ENCODE measurements around the gene MEF2A. TPM values are rescaled to one million over a fixed set of nuclear protein-coding genes. Genes with fewer than 3 reads are reported as not detected.
A peak's percentile ranks its signal among the peaks of the same experiment; 100 is the strongest.
"Not testable (repeated sequence)": the region's sequence is repeated elsewhere in the genome, so short reads cannot be mapped to it uniquely, and the experiment has no call there.

Gene MEF2A
- total RNA-seq, 2 experiments from 2014 or later, result 24.5 to 27.0 TPM

GRCh38 chr15:99735868-99736267 is 170.1 kb downstream of the MEF2A start:
- Mint-ChIP-seq H3K27ac (no peak overlapping the region), H3K27me3 (no peaks in the 10 kb centered on the region), H3K9me3 (no peaks in the 10 kb centered on the region), H3K4me3 (no peak overlapping the region), H3K36me3 (ENCODE audit: low read depth) (peaks cover 10% of the 10 kb centered on the region), H3K4me1 (peaks cover 32% of the 10 kb centered on the region)
- DNase-seq, result no peak
- ChIA-PET CTCF (no interaction called here), POLR2A (no interaction called here)

- DNase-seq, result no peak
- no peaks in the 10 kb centered on the region for H3K27me3 Mint-ChIP-seq
- H3K27ac Mint-ChIP-seq, result no peak overlapping the region
- ChIA-PET CTCF (no interaction called here), POLR2A (no interaction called here)
- H3K4me3 Mint-ChIP-seq, result no peak overlapping the region
- H3K4me1 Mint-ChIP-seq, result peaks cover 25% of the 10 kb centered on the region
- peaks cover 6% of the 10 kb centered on the region for H3K36me3 Mint-ChIP-seq (ENCODE audit: low read depth)
- no peaks in the 10 kb centered on the region for H3K9me3 Mint-ChIP-seq
Measured at GRCh38 chr15:99736702-99737101, 170.9 kb downstream of the MEF2A start.

- no peak overlapping the region for H3K4me3 Mint-ChIP-seq
- CTCF ChIA-PET, result interaction anchor here (1.3 to 1.4 kb wide), 2 partner anchors 19 to 22 kb away, joined by 3 read pairs; no protein-coding TSS in a partner anchor
- POLR2A ChIA-PET, result no interaction called here
- H3K27ac Mint-ChIP-seq, result no peak overlapping the region
- H3K4me1 Mint-ChIP-seq, result peaks cover 17% of the 10 kb centered on the region
- H3K27me3 Mint-ChIP-seq, result no peaks in the 10 kb centered on the region
- DNase-seq, result no peak
- H3K36me3 Mint-ChIP-seq (ENCODE audit: low read depth), result peaks cover 2% of the 10 kb centered on the region
- H3K9me3 Mint-ChIP-seq, result no peaks in the 10 kb centered on the region
Measured at GRCh38 chr15:99738021-99738847, 172.4 kb downstream of the MEF2A start.

- CTCF ChIA-PET, result no interaction called here
- no peak for DNase-seq
Measured at GRCh38 chr15:99741835-99742234, 176.1 kb downstream of the MEF2A start.

GRCh38 chr15:99744142-99744541 is 178.4 kb downstream of the MEF2A start:
- ChIA-PET POLR2A (no interaction called here), CTCF (no interaction called here)
- H3K4me1 Mint-ChIP-seq, result no peaks in the 10 kb centered on the region
- H3K4me3 Mint-ChIP-seq, result no peak overlapping the region
- DNase-seq, result no peak
- H3K9me3 Mint-ChIP-seq, result no peaks in the 10 kb centered on the region
- no peaks in the 10 kb centered on the region for H3K27me3 Mint-ChIP-seq
- no peak overlapping the region for H3K27ac Mint-ChIP-seq
- no peaks in the 10 kb centered on the region for H3K36me3 Mint-ChIP-seq (ENCODE audit: low read depth)

More at GRCh38 chr15:99741835-99742234, 176.1 kb downstream of the MEF2A start:
- Mint-ChIP-seq H3K9me3 (no peaks in the 10 kb centered on the region), H3K27ac (no peak overlapping the region), H3K27me3 (no peaks in the 10 kb centered on the region), H3K36me3 (ENCODE audit: low read depth) (no peaks in the 10 kb centered on the region), H3K4me3 (no peak overlapping the region), H3K4me1 (peaks cover 5% of the 10 kb centered on the region)
- POLR2A ChIA-PET, result no interaction called here

DNA sequence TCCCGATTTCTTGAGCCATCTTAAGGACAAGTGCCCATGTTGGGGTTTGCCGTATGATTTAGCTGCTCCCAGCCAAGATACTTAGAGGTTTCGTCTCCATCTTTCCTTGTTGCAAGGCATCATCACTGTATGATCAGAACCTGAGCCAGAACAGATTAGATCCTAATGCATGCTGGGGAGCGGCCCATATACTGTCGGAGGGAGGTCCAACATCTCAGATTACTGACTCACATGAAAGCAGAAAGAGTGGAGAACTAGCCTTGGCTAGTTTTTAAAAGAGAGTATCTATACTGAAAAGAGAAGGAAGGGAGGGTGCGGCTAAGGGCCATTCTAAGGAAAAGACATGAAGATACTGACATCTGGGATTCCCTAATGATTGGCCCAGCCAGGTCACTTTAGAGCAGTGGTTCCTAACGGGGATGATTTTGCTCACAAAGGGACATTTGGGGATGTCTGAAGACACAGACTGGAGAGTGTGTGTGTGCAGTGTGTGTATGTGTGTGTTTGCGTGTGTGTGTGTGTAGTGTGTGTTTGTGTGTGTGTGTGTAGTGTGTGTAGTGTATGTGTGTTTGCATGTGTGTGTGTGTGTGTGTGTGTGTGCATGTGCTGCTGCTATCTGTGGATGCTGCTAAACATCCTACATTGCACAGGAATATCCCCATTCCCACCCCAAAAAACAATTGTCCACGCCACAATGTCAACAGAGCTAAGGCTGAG is 179.7 kb downstream of the MEF2A start:
- no peaks in the 10 kb centered on the region for H3K27me3 Mint-ChIP-seq
- ChIA-PET CTCF (interaction anchor here (0.6 kb wide), 1 partner anchor 318 kb away, joined by 3 read pairs; no protein-coding TSS in a partner anchor), POLR2A (no interaction called here)
- no peaks in the 10 kb centered on the region for H3K36me3 Mint-ChIP-seq (ENCODE audit: low read depth)
- H3K4me3 Mint-ChIP-seq, result no peak overlapping the region
- no peaks in the 10 kb centered on the region for H3K9me3 Mint-ChIP-seq
- H3K4me1 Mint-ChIP-seq, result no peaks in the 10 kb centered on the region
- DNase-seq, result no peak
- H3K27ac Mint-ChIP-seq, result no peak overlapping the region

DNA sequence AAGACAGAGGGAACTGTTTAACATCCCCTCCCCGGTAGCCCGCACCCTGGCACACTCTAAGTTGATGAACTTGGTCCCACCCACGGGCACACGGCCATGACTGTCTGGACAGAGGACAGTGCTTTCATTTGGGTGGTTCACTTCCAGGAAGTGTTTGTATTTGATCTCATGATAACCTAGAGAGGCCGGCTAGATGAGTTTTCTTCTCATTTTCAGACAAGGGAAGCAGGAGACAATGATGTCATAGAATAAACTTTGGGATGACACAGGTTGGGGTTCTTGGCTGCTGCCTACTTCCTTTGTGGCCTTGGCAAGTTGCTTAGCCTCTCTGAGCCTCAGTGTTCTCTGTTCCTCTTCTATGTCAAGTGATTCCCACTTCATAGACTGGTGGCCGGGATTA is 183.6 kb downstream of the MEF2A start:
- Mint-ChIP-seq H3K36me3 (ENCODE audit: low read depth) (no peaks in the 10 kb centered on the region), H3K27ac (no peak overlapping the region)
- DNase-seq, result no peak

GRCh38 chr15:99750326-99750725 is 184.5 kb downstream of the MEF2A start:
- H3K36me3 Mint-ChIP-seq (ENCODE audit: low read depth); H3K4me1 Mint-ChIP-seq; POLR2A ChIA-PET; H3K27ac Mint-ChIP-seq; DNase-seq; CTCF ChIA-PET; H3K27me3 Mint-ChIP-seq; H3K9me3 Mint-ChIP-seq; H3K4me3 Mint-ChIP-seq: not testable (repeated sequence)

More for the DNA sequence above, 183.6 kb downstream of the MEF2A start:
- Mint-ChIP-seq H3K27me3 (no peaks in the 10 kb centered on the region), H3K9me3 (no peaks in the 10 kb centered on the region), H3K4me3 (no peak overlapping the region), H3K4me1 (no peaks in the 10 kb centered on the region)
- CTCF ChIA-PET, result interaction anchor here (1.1 to 1.4 kb wide), 2 partner anchors 16 to 462 kb away, joined by 3 read pairs; partner anchors contain the start of gene LYSMD4
- POLR2A ChIA-PET, result no interaction called here

DNA sequence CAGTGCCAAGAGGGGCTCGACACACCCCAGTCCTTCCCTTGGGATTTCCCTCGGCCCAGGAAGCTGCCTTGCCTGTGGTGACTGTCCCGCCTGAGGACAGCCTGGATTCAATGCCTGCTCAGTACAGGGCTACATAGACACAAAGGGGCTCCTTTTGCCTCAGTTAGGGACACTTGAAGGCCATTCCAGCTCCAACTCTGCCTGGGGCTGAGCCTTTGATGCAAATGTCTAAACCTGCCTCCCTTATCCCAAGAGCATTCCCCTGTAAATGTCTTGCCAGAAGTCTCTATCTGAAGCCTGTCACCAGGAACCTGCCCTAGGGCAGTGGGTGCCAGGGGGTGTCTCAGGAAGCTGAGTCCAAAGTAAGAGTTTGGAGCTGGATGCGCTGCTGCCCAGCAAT is 186.8 kb downstream of the MEF2A start:
- Mint-ChIP-seq H3K27ac (no peak overlapping the region), H3K4me3 (no peak overlapping the region), H3K27me3 (no peaks in the 10 kb centered on the region), H3K9me3 (no peaks in the 10 kb centered on the region), H3K4me1 (peaks cover 7% of the 10 kb centered on the region), H3K36me3 (ENCODE audit: low read depth) (no peaks in the 10 kb centered on the region)
- DNase-seq, result no peak
- ChIA-PET CTCF (interaction anchor here (1.1 kb wide), 1 partner anchor 845 kb away, joined by 3 read pairs; no protein-coding TSS in a partner anchor), POLR2A (no interaction called here)

DNA sequence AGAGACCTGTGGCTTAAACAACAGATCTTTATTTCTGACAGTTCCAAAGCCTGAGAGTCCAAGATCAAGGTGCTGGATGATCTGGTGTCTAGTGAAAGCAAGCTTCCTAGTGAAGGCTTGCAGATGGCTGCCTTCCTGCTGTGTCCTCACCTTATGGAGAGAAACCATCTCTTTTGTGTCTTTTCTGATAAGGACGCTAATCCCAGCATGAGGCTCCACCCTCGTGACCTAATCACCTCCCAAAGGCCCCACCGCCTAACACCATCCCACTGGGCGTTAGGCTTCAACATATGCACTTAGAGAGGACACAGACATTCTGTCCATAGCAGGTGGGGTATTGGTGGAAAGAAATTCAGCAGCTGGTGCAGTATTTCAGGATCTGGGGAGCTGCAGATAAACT is 187.3 kb downstream of the MEF2A start:
- no peak overlapping the region for H3K27ac Mint-ChIP-seq
- ChIA-PET CTCF (interaction anchor here (1.1 kb wide), 1 partner anchor 845 kb away, joined by 3 read pairs; no protein-coding TSS in a partner anchor), POLR2A (no interaction called here)
- no peak for DNase-seq
- H3K36me3 Mint-ChIP-seq (ENCODE audit: low read depth), result no peaks in the 10 kb centered on the region
- no peak overlapping the region for H3K4me3 Mint-ChIP-seq
- no peaks in the 10 kb centered on the region for H3K9me3 Mint-ChIP-seq
- H3K4me1 Mint-ChIP-seq, result peaks cover 7% of the 10 kb centered on the region
- H3K27me3 Mint-ChIP-seq, result no peaks in the 10 kb centered on the region

DNA sequence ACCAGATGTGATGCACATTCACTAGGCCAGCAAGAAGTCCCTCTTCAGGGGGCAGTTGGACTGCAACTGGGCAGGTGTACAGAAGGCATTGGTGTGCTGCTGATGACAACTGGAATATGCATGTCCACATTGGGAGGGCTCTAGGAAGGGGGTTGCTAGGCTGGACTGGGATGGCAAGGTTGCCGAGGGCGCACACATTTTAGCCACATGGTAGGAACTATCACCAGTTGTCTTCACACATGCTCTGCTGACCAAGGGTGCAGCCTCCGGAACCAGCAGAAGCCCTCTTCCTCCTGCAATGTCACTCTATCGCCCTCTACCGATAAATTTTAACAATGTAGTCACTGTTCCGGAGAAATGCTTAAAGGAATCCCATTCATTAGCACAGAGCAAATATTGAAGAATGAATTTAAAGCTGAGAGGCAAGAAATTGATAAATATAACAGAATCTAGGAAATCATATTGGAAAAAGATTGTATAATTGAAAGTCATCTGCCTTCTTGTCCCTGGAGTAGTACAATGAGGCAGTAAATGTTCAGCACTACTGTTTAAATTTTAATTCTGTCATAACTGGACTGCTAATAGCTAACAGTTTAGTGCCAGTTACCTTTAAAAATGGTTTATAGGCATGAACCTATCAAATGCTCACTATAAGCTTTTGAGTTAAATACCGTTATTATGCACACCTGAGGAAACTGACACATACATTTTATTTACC is 190.1 kb downstream of the MEF2A start:
- no peaks in the 10 kb centered on the region for H3K36me3 Mint-ChIP-seq (ENCODE audit: low read depth)
- H3K4me1 Mint-ChIP-seq, result peaks cover 7% of the 10 kb centered on the region
- ChIA-PET POLR2A (interaction anchor here (0.6 kb wide), 1 partner anchor 68 kb away, joined by 5 read pairs; no protein-coding TSS in a partner anchor), CTCF (interaction anchor here (0.8 to 1.7 kb wide), 3 partner anchors 9 to 483 kb away, joined by 4 to 6 read pairs (median 4); no protein-coding TSS in a partner anchor)
- no peaks in the 10 kb centered on the region for H3K9me3 Mint-ChIP-seq
- no peak overlapping the region for H3K4me3 Mint-ChIP-seq
- DNase-seq, result peak; percentile 53
- no peak overlapping the region for H3K27ac Mint-ChIP-seq
- no peaks in the 10 kb centered on the region for H3K27me3 Mint-ChIP-seq

- no peaks in the 10 kb centered on the region for H3K36me3 Mint-ChIP-seq (ENCODE audit: low read depth)
- no peaks in the 10 kb centered on the region for H3K4me1 Mint-ChIP-seq
- peaks cover 2% of the 10 kb centered on the region for H3K27me3 Mint-ChIP-seq
- POLR2A ChIA-PET, result no interaction called here
- CTCF ChIA-PET, result no interaction called here
- no peak overlapping the region for H3K27ac Mint-ChIP-seq
- DNase-seq, result no peak
- H3K4me3 Mint-ChIP-seq, result no peak overlapping the region
- H3K9me3 Mint-ChIP-seq, result no peaks in the 10 kb centered on the region
Measured at GRCh38 chr15:99762288-99762687, 196.5 kb downstream of the MEF2A start.

- Mint-ChIP-seq H3K27me3 (peaks cover 2% of the 10 kb centered on the region), H3K9me3 (no peaks in the 10 kb centered on the region), H3K4me1 (no peaks in the 10 kb centered on the region), H3K36me3 (ENCODE audit: low read depth) (no peaks in the 10 kb centered on the region), H3K27ac (no peak overlapping the region), H3K4me3 (no peak overlapping the region)
- ChIA-PET POLR2A (no interaction called here), CTCF (no interaction called here)
- no peak for DNase-seq
Measured at GRCh38 chr15:99763827-99764226, 198.0 kb downstream of the MEF2A start.
